GM12891 (cell line): ENCODE measurements around the gene ZNF677.
"Not testable (repeated sequence)": the region's sequence is repeated elsewhere in the genome, so short reads cannot be mapped to it uniquely, and the experiment has no call there.

ENCODE experiments used
- DNase-seq: peaks from one replicate; pipeline ENCODE4 v3.0.0; 2011; ENCODE audit warnings: low spot score; ENCODE audit not compliant: insufficient read length
- FAIRE-seq: peaks from 2 replicates; lab custom pipeline; 2011; peaks lifted over from hg19 to GRCh38; lab: Jason Lieb, UNC
- PAX5 ChIP-seq: IDR thresholded peaks from 2 replicates; pipeline ENCODE4 v1.6.1; 2011; ENCODE audit warnings: low read length, moderate library complexity, mild to moderate bottlenecking; ENCODE audit not compliant: insufficient read depth, severe bottlenecking
- POLR2A ChIP-seq: IDR thresholded peaks from 2 replicates; pipeline ENCODE4 v1.6.1; 2011; ENCODE audit warnings: low read depth, low read length, control low read depth
- POLR2AphosphoS5 ChIP-seq: IDR thresholded peaks from 2 replicates; pipeline ENCODE4 v1.6.1; 2011; ENCODE audit warnings: low read depth, low read length, control low read depth
- POU2F2 ChIP-seq: IDR thresholded peaks from 2 replicates; pipeline ENCODE4 v1.6.1; 2011; ENCODE audit warnings: low read depth, mild to moderate bottlenecking, control low read depth, low read length, moderate library complexity
- SPI1 ChIP-seq: IDR thresholded peaks from 2 replicates; pipeline ENCODE4 v1.6.1; 2011; ENCODE audit warnings: low read depth, low read length, control low read depth
- TAF1 ChIP-seq: IDR thresholded peaks from 2 replicates; pipeline ENCODE4 v1.6.1; 2011; ENCODE audit warnings: low read depth, low read length, control low read depth

Gene ZNF677

GRCh38 chr19:53190253-53190652 is 64.4 kb downstream of the ZNF677 start:
- TF ChIP-seq POU2F2 (no peak), TAF1 (no peak), SPI1 (no peak), POLR2A (no peak), PAX5 (no peak), POLR2AphosphoS5 (no peak)
- no peak for FAIRE-seq
- DNase-seq: no peak

- DNase-seq, FAIRE-seq: not testable (repeated sequence)
These were observed 64.9 kb downstream of the ZNF677 start for GRCh38 chr19:53189691-53190198.
